Activated CD8-positive, alpha-beta T cell treated with anti-CD3 and anti-CD28 coated beads for 36 hours (primary cell): ENCODE measurements around the gene DCPS. TPM values are rescaled to one million over a fixed set of nuclear protein-coding genes. Genes with fewer than 3 reads are reported as not detected.
"Not testable (repeated sequence)": the region's sequence is repeated elsewhere in the genome, so short reads cannot be mapped to it uniquely, and the experiment has no call there.

Experiments used
- ATAC-seq: fragments of 200-7000 bp; cut with Tn5 transposase; one replicate; pipeline ENCODE4 v1.10.0; 2021; ENCODE audit warnings: mild to moderate bottlenecking, moderate library complexity
- CTCF ChIA-PET: fragments of 350-600 bp; sonication (Branson Sonifier 250); formaldehyde crosslinking; loops from one replicate; lab custom pipeline; 2021; ENCODE audit warnings: antibody characterized with exemption; lab: Charles Lee
- POLR2A ChIA-PET: fragments of 350-600 bp; sonication (Branson Sonifier 250); formaldehyde crosslinking; loops from one replicate; lab custom pipeline; 2021; ENCODE audit warnings: antibody characterized with exemption; lab: Charles Lee
- DNase-seq: peaks from one replicate; pipeline ENCODE4 v3.0.0-alpha.2; 2020
- H3K27ac Mint-ChIP-seq: one replicate; pipeline ENCODE4 v1.8.0; 2021; ENCODE audit warnings: mild to moderate bottlenecking, mixed read lengths
- H3K27me3 Mint-ChIP-seq: one replicate; pipeline ENCODE4 v1.8.0; 2021; ENCODE audit warnings: mixed read lengths
- H3K36me3 Mint-ChIP-seq: one replicate; pipeline ENCODE4 v1.8.0; 2021; ENCODE audit warnings: low read depth, mixed read lengths
- H3K4me1 Mint-ChIP-seq: one replicate; pipeline ENCODE4 v1.8.0; 2021; ENCODE audit warnings: low read depth, mixed read lengths
- H3K4me3 Mint-ChIP-seq: one replicate; pipeline ENCODE4 v1.8.0; 2021; ENCODE audit warnings: mild to moderate bottlenecking, moderate library complexity, mixed read lengths
- H3K9me3 Mint-ChIP-seq: one replicate; pipeline ENCODE4 v1.8.0; 2021; ENCODE audit warnings: mixed read lengths
- CTCF ChIP-seq: fragments of 200-600 bp; IDR thresholded peaks from one replicate; pipeline ENCODE4 v1.8.0; 2022; ENCODE audit warnings: antibody characterized with exemption, mild to moderate bottlenecking
- intact Hi-C: fragments of 100-400 bp; cut with micrococcal nuclease; formaldehyde crosslinking; loops from one replicate; pipeline ENCODE4 v1.10.0; 2022
- total RNA-seq, 2 experiments: library from RNA; stranded (reverse); gene quantifications; one replicate each; pipeline ENCODE4 v1.2.3, GENCODE V29; 2021

DCPS gene
- total RNA-seq, 2 experiments from 2014 or later: 17.2 to 18.8 TPM

- ATAC-seq (no peak), DNase-seq (no peak)
- intact Hi-C loops: no loop called here
- POLR2A ChIA-PET: no interaction called here
- CTCF ChIA-PET: no interaction called here
- TF ChIP-seq CTCF: no peak
- peaks cover 28% of the 10 kb centered on the region for H3K4me1 Mint-ChIP-seq
- H3K4me3 Mint-ChIP-seq: no peak overlapping the region
- H3K36me3 Mint-ChIP-seq: peaks cover 16% of the 10 kb centered on the region
- H3K27ac Mint-ChIP-seq: no peak overlapping the region
- no peaks in the 10 kb centered on the region for H3K9me3 Mint-ChIP-seq
- H3K27me3 Mint-ChIP-seq: no peaks in the 10 kb centered on the region
Measured at GRCh38 chr11:126344141-126345080, 40.6 kb downstream of the DCPS start.

GRCh38 chr11:126345283-126345682, 41.4 kb downstream of the DCPS start:
- no peaks in the 10 kb centered on the region for H3K27me3 Mint-ChIP-seq
- peaks cover 28% of the 10 kb centered on the region for H3K4me1 Mint-ChIP-seq
- POLR2A ChIA-PET: no interaction called here
- peaks cover 17% of the 10 kb centered on the region for H3K36me3 Mint-ChIP-seq
- H3K27ac Mint-ChIP-seq: peak overlapping the region; percentile 78
- no peak for ATAC-seq
- DNase-seq: no peak
- intact Hi-C loops: no loop called here
- TF ChIP-seq CTCF: no peak
- CTCF ChIA-PET: interaction anchor here (0.8 kb wide), 1 partner anchor 15 kb away, joined by 3 read pairs; no protein-coding TSS in a partner anchor
- H3K4me3 Mint-ChIP-seq: no peak overlapping the region
- no peaks in the 10 kb centered on the region for H3K9me3 Mint-ChIP-seq

GRCh38 chr11:126345759-126346585, 42.1 kb downstream of the DCPS start:
- ATAC-seq: peak; percentile 59
- Mint-ChIP-seq H3K36me3 (peaks cover 24% of the 10 kb centered on the region), H3K27ac (peak overlapping the region; percentile 78), H3K9me3 (no peaks in the 10 kb centered on the region), H3K4me1 (peaks cover 33% of the 10 kb centered on the region), H3K4me3 (no peak overlapping the region), H3K27me3 (no peaks in the 10 kb centered on the region)
- DNase-seq: no peak
- TF ChIP-seq CTCF: no peak
- intact Hi-C loops: no loop called here
- CTCF ChIA-PET: interaction anchor here (0.8 kb wide), 1 partner anchor 15 kb away, joined by 3 read pairs; no protein-coding TSS in a partner anchor
- POLR2A ChIA-PET: no interaction called here

- Mint-ChIP-seq H3K27ac (peak overlapping the region; percentile 78), H3K27me3 (no peaks in the 10 kb centered on the region), H3K9me3 (no peaks in the 10 kb centered on the region), H3K4me1 (peaks cover 33% of the 10 kb centered on the region), H3K36me3 (peaks cover 21% of the 10 kb centered on the region), H3K4me3 (no peak overlapping the region)
- ChIA-PET POLR2A (no interaction called here), CTCF (no interaction called here)
- TF ChIP-seq CTCF: no peak
- intact Hi-C loops: no loop called here
- ATAC-seq (no peak), DNase-seq (no peak)
Measured at GRCh38 chr11:126346586-126346940, 42.7 kb downstream of the DCPS start.

GRCh38 chr11:126346946-126347345, 43.1 kb downstream of the DCPS start:
- H3K4me3 Mint-ChIP-seq, POLR2A ChIA-PET, H3K9me3 Mint-ChIP-seq, DNase-seq, H3K27me3 Mint-ChIP-seq, ATAC-seq, H3K27ac Mint-ChIP-seq, intact Hi-C loops, CTCF ChIA-PET: not testable (repeated sequence)
- Mint-ChIP-seq H3K36me3 (peaks cover 21% of the 10 kb centered on the region), H3K4me1 (peaks cover 29% of the 10 kb centered on the region)
